ENCODE results near the gene GLDC. TPM values are rescaled to one million over a fixed set of nuclear protein-coding genes. Genes with fewer than 3 reads are reported as not detected.
"Not testable (repeated sequence)": the region's sequence is repeated elsewhere in the genome, so short reads cannot be mapped to it uniquely, and the experiment has no call there.

The GLDC gene
- total RNA-seq, 2 donors from 2014 or later: 17.2 to 19.4 TPM

GRCh38 chr9:6673326-6674025, 27.9 kb upstream of the GLDC start:
- Mint-ChIP-seq H3K27ac (no peak overlapping the region), H3K4me1 (no peaks in the 10 kb centered on the region), H3K9me3 (no peaks in the 10 kb centered on the region), H3K36me3 (ENCODE audit: low read depth) (no peaks in the 10 kb centered on the region), H3K27me3 (no peaks in the 10 kb centered on the region), H3K4me3 (no peak overlapping the region)
- ATAC-seq (replicated peaks): no peak

GRCh38 chr9:6672118-6672517, 26.6 kb upstream of the GLDC start:
- Mint-ChIP-seq H3K9me3 (no peaks in the 10 kb centered on the region), H3K27ac (no peak overlapping the region), H3K36me3 (ENCODE audit: low read depth) (no peaks in the 10 kb centered on the region), H3K4me1 (no peaks in the 10 kb centered on the region), H3K27me3 (no peaks in the 10 kb centered on the region), H3K4me3 (no peak overlapping the region)
- no peak for ATAC-seq (replicated peaks)

DNA sequence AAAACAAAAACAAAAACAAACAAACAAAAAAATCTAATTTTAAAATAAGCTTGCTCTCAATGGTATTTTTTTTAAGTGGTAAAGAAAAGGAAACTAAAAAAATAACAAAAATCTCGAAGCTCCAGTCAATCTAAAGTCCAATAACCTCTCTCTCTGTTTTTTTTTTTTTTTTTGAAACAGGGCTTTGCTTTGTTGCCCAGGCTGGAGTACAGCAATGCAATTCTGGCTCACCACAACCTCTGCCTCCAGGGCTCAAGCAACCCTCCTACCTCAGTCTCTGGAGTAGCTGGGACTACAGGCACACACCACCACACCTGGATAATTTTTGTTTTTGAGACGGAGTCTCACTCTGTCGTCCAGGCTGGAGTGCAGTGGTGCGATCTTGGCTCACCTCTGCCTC, 25.9 kb upstream of the GLDC start:
- ATAC-seq (replicated peaks): no peak
- H3K4me1 Mint-ChIP-seq: no peaks in the 10 kb centered on the region
- no peaks in the 10 kb centered on the region for H3K36me3 Mint-ChIP-seq (ENCODE audit: low read depth)
- no peaks in the 10 kb centered on the region for H3K9me3 Mint-ChIP-seq
- H3K4me3 Mint-ChIP-seq: no peak overlapping the region
- H3K27ac Mint-ChIP-seq: no peak overlapping the region
- no peaks in the 10 kb centered on the region for H3K27me3 Mint-ChIP-seq

- no peaks in the 10 kb centered on the region for H3K4me1 Mint-ChIP-seq
- no peak for ATAC-seq (replicated peaks)
Measured at GRCh38 chr9:6669881-6670280, 24.4 kb upstream of the GLDC start.

DNA sequence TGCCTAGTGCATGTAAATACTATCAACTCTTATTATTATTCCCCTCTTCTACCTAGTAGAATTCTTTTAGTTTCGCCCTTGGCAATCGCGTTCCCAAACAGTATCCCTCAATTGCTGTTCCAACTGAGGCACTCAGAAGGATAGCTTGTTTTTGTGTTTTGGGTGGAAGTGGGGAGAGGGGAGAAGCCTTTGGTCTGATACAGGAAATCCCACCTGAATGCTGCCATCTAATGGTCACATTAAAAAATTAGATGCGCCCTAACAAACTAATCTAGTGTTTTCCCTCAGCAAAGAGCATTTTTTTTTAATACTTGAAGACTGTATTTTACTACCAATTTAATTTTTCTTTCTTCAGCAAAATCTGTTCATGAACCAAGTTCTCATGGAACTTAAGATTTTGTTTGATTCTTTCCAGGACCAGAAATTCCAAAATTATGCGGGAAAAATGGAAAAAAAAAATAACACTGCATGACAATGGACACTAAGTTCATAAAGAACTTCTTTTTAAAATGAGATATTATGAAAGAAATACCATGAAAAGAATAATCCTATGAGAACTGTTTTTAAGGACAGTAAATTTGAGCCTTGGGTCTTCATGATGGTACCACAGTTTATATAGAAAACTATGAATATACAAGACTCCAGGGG, 22.2 kb upstream of the GLDC start:
- Mint-ChIP-seq H3K4me1 (no peaks in the 10 kb centered on the region), H3K27ac (no peak overlapping the region), H3K9me3 (no peaks in the 10 kb centered on the region), H3K4me3 (no peak overlapping the region), H3K36me3 (ENCODE audit: low read depth) (no peaks in the 10 kb centered on the region), H3K27me3 (no peaks in the 10 kb centered on the region)
- no peak for ATAC-seq (replicated peaks)

More at GRCh38 chr9:6669881-6670280, 24.4 kb upstream of the GLDC start:
- Mint-ChIP-seq H3K27ac (no peak overlapping the region), H3K27me3 (no peaks in the 10 kb centered on the region), H3K9me3 (no peaks in the 10 kb centered on the region), H3K36me3 (ENCODE audit: low read depth) (no peaks in the 10 kb centered on the region), H3K4me3 (no peak overlapping the region)

GRCh38 chr9:6667080-6667479, 21.6 kb upstream of the GLDC start:
- H3K27me3 Mint-ChIP-seq: no peaks in the 10 kb centered on the region
- H3K4me3 Mint-ChIP-seq: no peak overlapping the region
- no peaks in the 10 kb centered on the region for H3K36me3 Mint-ChIP-seq (ENCODE audit: low read depth)
- ATAC-seq (replicated peaks): no peak
- no peaks in the 10 kb centered on the region for H3K9me3 Mint-ChIP-seq
- no peak overlapping the region for H3K27ac Mint-ChIP-seq
- H3K4me1 Mint-ChIP-seq: no peaks in the 10 kb centered on the region

DNA sequence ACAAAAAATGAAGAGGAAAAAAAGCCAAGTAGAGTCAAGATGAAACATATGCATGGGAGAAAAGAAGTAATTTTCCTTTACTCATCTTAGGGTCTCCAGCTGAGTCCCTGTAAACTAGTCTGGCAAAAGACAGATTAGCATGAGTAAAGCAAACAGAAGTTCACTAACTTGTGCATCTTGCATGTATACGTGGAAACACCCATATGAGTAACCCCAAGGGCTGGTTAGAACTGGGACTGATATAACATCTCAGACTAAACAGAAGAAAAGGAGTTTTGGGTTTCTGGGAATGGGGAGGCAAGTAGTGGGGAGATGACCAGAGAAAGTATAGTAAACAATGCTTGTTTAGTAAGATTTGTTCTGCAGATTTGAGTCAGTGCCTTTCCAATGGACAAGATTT, 20.1 kb upstream of the GLDC start:
- Mint-ChIP-seq H3K27me3 (no peaks in the 10 kb centered on the region), H3K9me3 (no peaks in the 10 kb centered on the region)

GRCh38 chr9:6664204-6664680, 18.7 kb upstream of the GLDC start:
- Mint-ChIP-seq H3K9me3 (no peaks in the 10 kb centered on the region), H3K27me3 (no peaks in the 10 kb centered on the region), H3K36me3 (ENCODE audit: low read depth) (no peaks in the 10 kb centered on the region), H3K4me1 (no peaks in the 10 kb centered on the region), H3K4me3 (no peak overlapping the region), H3K27ac (no peak overlapping the region)
- no peak for ATAC-seq (replicated peaks)

More for the DNA sequence above, 20.1 kb upstream of the GLDC start:
- Mint-ChIP-seq H3K27ac (no peak overlapping the region), H3K36me3 (ENCODE audit: low read depth) (no peaks in the 10 kb centered on the region), H3K4me1 (no peaks in the 10 kb centered on the region), H3K4me3 (no peak overlapping the region)
- no peak for ATAC-seq (replicated peaks)

- no peak overlapping the region for H3K27ac Mint-ChIP-seq
- no peaks in the 10 kb centered on the region for H3K27me3 Mint-ChIP-seq
- H3K9me3 Mint-ChIP-seq: no peaks in the 10 kb centered on the region
- H3K36me3 Mint-ChIP-seq (ENCODE audit: low read depth): no peaks in the 10 kb centered on the region
- no peak for ATAC-seq (replicated peaks)
- no peak overlapping the region for H3K4me3 Mint-ChIP-seq
- no peaks in the 10 kb centered on the region for H3K4me1 Mint-ChIP-seq
Measured at GRCh38 chr9:6660512-6660911, 15.0 kb upstream of the GLDC start.

- Mint-ChIP-seq H3K4me3 (no peak overlapping the region), H3K36me3 (ENCODE audit: low read depth) (no peaks in the 10 kb centered on the region), H3K27me3 (peaks cover 9% of the 10 kb centered on the region), H3K4me1 (peaks cover 5% of the 10 kb centered on the region), H3K27ac (no peak overlapping the region), H3K9me3 (no peaks in the 10 kb centered on the region)
- ATAC-seq (replicated peaks): no peak
Measured at GRCh38 chr9:6658628-6659353, 13.3 kb upstream of the GLDC start.

DNA sequence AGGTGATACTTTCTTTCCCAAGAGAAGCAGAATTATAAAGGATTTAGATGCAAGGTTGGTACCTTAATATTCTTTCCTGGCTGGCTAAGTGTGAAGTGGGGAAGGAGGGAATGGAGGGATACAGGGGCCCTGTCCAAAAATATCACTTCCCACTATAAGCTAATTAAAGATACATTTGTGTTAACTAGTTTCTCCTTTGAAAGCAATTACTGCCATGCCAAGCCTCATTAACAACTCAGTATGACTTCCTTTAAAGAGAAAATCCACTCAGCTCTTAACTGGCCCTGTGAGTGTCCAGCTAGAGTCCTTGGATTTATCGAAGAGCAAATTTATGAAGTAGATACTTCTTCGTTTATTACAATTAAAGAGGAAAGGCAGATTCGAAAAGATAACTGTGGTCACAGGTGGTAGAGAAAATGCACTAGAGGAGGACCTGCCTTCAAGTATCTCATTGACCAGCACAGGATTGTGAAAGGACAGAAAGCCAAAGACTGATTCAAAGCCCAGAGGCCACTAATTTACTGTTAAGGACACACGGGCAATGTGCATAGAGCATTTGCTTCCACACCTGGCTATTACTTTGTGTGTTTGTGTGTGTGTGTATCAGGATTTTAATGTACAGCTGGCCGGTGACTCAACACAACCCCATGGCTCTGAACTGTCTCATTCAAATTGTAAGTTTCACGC, 11.2 kb upstream of the GLDC start:
- Mint-ChIP-seq H3K9me3 (no peaks in the 10 kb centered on the region), H3K4me3 (no peak overlapping the region), H3K27me3 (peaks cover 18% of the 10 kb centered on the region), H3K4me1 (peaks cover 5% of the 10 kb centered on the region), H3K27ac (no peak overlapping the region), H3K36me3 (ENCODE audit: low read depth) (no peaks in the 10 kb centered on the region)
- ATAC-seq (replicated peaks): no peak

DNA sequence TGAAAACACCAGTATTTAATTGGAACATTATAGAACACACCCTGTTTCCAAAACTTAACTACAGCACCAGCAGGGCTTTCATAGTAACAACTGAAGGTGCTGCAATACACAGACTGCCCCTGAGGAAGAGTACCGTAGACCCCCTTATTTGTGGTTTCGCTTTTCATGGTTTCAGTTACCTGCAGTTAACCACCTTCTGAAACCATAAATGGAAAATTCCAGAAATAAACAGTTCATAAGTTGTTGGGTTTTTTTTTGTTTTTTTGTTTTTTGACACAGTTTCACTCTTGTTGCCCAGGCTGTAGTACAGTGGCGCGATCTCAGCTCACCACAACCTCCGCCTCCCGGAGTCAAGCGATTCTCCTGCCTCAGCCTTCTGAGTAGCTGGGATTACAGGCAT, 9.5 kb upstream of the GLDC start:
- no peak overlapping the region for H3K4me3 Mint-ChIP-seq
- peaks cover 18% of the 10 kb centered on the region for H3K27me3 Mint-ChIP-seq
- H3K36me3 Mint-ChIP-seq (ENCODE audit: low read depth): no peaks in the 10 kb centered on the region
- H3K4me1 Mint-ChIP-seq: peaks cover 5% of the 10 kb centered on the region
- peak; percentile 12 for ATAC-seq (replicated peaks)
- no peak overlapping the region for H3K27ac Mint-ChIP-seq
- no peaks in the 10 kb centered on the region for H3K9me3 Mint-ChIP-seq

- Mint-ChIP-seq H3K27me3 (peaks cover 26% of the 10 kb centered on the region), H3K4me1 (peaks cover 6% of the 10 kb centered on the region), H3K9me3 (no peaks in the 10 kb centered on the region), H3K36me3 (ENCODE audit: low read depth) (peaks cover 12% of the 10 kb centered on the region), H3K4me3 (peak overlapping the region; percentile 87), H3K27ac (peak overlapping the region; percentile 58)
- ATAC-seq (replicated peaks): peak; percentile 71
Measured at GRCh38 chr9:6646293-6646636, 736 bp upstream of the GLDC start.

DNA sequence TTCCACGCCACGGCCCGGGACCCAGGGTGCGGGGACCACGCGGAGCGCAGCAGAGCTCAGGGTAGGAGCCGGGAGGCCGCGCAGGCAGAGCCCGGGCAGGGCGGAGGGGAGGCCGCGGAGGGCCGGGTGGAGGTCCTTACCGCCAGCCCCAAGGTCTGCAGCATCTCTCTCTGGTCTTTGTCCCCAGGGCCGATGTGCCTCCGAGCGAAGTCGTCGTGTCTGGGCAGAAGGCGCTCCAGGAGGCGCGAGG, 499 bp downstream of the GLDC start:
- not testable (repeated sequence) for H3K27ac Mint-ChIP-seq, H3K4me1 Mint-ChIP-seq, H3K9me3 Mint-ChIP-seq
- H3K36me3 Mint-ChIP-seq (ENCODE audit: low read depth): peaks cover 12% of the 10 kb centered on the region
- peak; percentile 46 for ATAC-seq (replicated peaks)
- peak overlapping the region; percentile 87 for H3K4me3 Mint-ChIP-seq
- peaks cover 38% of the 10 kb centered on the region for H3K27me3 Mint-ChIP-seq

Measured in activated T-helper 17 cell treated with anti-CD3 and anti-CD28 coated beads, Interleukin-2, amount 50 U/mL, for 72 hours (primary cell).